ENCODE data around the gene ZNF629. TPM values are rescaled to one million over a fixed set of nuclear protein-coding genes. Genes with fewer than 3 reads are reported as not detected.

ZNF629 gene
- total RNA-seq, result 7.3 and 7.9 TPM in 2 replicates

GRCh38 chr16:30786936-30787612, at the start of gene ZNF629:
Gene ZNF629, minus strand, starts transcription at chr16:30787205. Its CDS starts 2,723 bp downstream, at chr16:30784482.

GRCh38 chr16:30761928-30762902, 24.8 kb downstream of the ZNF629 start, which contains the start of the genes CFAP119 and RNF40:
Gene CFAP119, minus strand, starts transcription at chr16:30762062. Its CDS starts 314 bp downstream, at chr16:30761748.
Gene RNF40, plus strand, starts transcription at chr16:30762322. Its CDS starts 224 bp downstream, at chr16:30762546.

GRCh38 chr16:30747799-30748633, 39.0 kb downstream of the ZNF629 start, which contains the start of gene PHKG2:
Gene PHKG2, plus strand, starts transcription at chr16:30748425. Its CDS starts 396 bp downstream, at chr16:30748821.

Other genes with a start within 250 kb of the ZNF629 start
- 5.4 and 5.6 TPM in 2 replicates for gene ZNF764, start 228.8 kb downstream of the ZNF629 start, total RNA-seq
- 8.9 and 10.3 TPM in 2 replicates for gene ZNF688, start 215.5 kb downstream of the ZNF629 start, total RNA-seq
- 7.5 and 12.1 TPM in 2 replicates for gene ZNF785, start 201.5 kb downstream of the ZNF629 start, total RNA-seq
- 4.1 and 4.4 TPM in 2 replicates for gene ZNF689, start 176.8 kb downstream of the ZNF629 start, total RNA-seq
- 4.8 and 5.1 TPM in 2 replicates for gene PRR14, start 136.2 kb downstream of the ZNF629 start, total RNA-seq
- 16.8 and 27.6 TPM in 2 replicates for gene FBRS, start 128.8 kb downstream of the ZNF629 start, total RNA-seq
- 25.5 and 30.9 TPM in 2 replicates for gene SRCAP, start 88.0 kb downstream of the ZNF629 start, total RNA-seq
- 25.4 and 31.5 TPM in 2 replicates for gene PHKG2, start 38.8 kb downstream of the ZNF629 start, total RNA-seq
- 3.4 and 3.8 TPM in 2 replicates for gene CFAP119, start 25.1 kb downstream of the ZNF629 start, total RNA-seq
- gene RNF40, start 24.9 kb downstream of the ZNF629 start, total RNA-seq, result 86.2 and 88.5 TPM in 2 replicates
- gene BCL7C, start 106.9 kb upstream of the ZNF629 start, total RNA-seq, result 51.4 and 53.5 TPM in 2 replicates
- 2.2 and 3.0 TPM in 2 replicates for gene CTF1, start 109.4 kb upstream of the ZNF629 start, total RNA-seq
- 20.0 and 28.0 TPM in 2 replicates for gene FBXL19, start 136.4 kb upstream of the ZNF629 start, total RNA-seq
- gene ORAI3, start 161.9 kb upstream of the ZNF629 start, total RNA-seq, result 24.9 and 35.2 TPM in 2 replicates
- gene SETD1A, start 170.5 kb upstream of the ZNF629 start, total RNA-seq, result 2.7 and 6.6 TPM in 2 replicates
- gene HSD3B7, start 198.0 kb upstream of the ZNF629 start, total RNA-seq, result 28.0 and 35.6 TPM in 2 replicates
- 2.1 and 2.5 TPM in 2 replicates for gene STX1B, start 223.4 kb upstream of the ZNF629 start, total RNA-seq
- 26.0 and 31.5 TPM in 2 replicates for gene STX4, start 246.4 kb upstream of the ZNF629 start, total RNA-seq

Measured in uterine smooth muscle cell (primary cell).